WTC11 (cell line): Measurements from ENCODE around the gene BSN. TPM values are rescaled to one million over a fixed set of nuclear protein-coding genes. Genes with fewer than 3 reads are reported as not detected.

Experiments
- ATAC-seq: fragments of 200-7000 bp; cut with Tn5 transposase; 2 replicates; pipeline ENCODE4 v1.10.0; 2021; ENCODE audit warnings: mild to moderate bottlenecking, moderate library complexity
- CTCF ChIA-PET: fragments of 300-600 bp; sonication (Branson Sonifier 250); formaldehyde crosslinking; loops from one replicate; lab custom pipeline; 2021; ENCODE audit warnings: antibody characterized with exemption; lab: Charles Lee
- POLR2A ChIA-PET: fragments of 350-600 bp; sonication (Branson Sonifier 250); formaldehyde crosslinking; loops from one replicate; lab custom pipeline; 2021; ENCODE audit warnings: antibody characterized with exemption; lab: Charles Lee
- DNase-seq: peaks from one replicate; pipeline ENCODE4 v3.0.0; 2021; ENCODE audit warnings: low spot score
- H3K27ac Mint-ChIP-seq: 2 replicates; pipeline ENCODE4 v1.8.0; 2021; ENCODE audit warnings: mixed read lengths
- H3K27me3 Mint-ChIP-seq: 2 replicates; pipeline ENCODE4 v1.8.0; 2021; ENCODE audit warnings: low read depth, mild to moderate bottlenecking, moderate library complexity, mixed read lengths
- H3K36me3 Mint-ChIP-seq: 2 replicates; pipeline ENCODE4 v1.8.0; 2021; ENCODE audit warnings: mixed read lengths
- H3K4me1 Mint-ChIP-seq: 2 replicates; pipeline ENCODE4 v1.8.0; 2022; ENCODE audit warnings: mixed read lengths
- H3K4me3 Mint-ChIP-seq: 2 replicates; pipeline ENCODE4 v1.8.0; 2021; ENCODE audit warnings: mild to moderate bottlenecking, moderate library complexity, mixed read lengths
- H3K9me3 Mint-ChIP-seq: 2 replicates; pipeline ENCODE4 v1.8.0; 2021; ENCODE audit warnings: mixed read lengths
- AR ChIP-seq: fragments of 250-450 bp; sonication (Bioruptor Pico); IDR thresholded peaks from 2 replicates; pipeline ENCODE4 v1.9.0; 2021; ENCODE audit warnings: mild to moderate bottlenecking
- CBFB ChIP-seq: sonication (generic); formaldehyde crosslinking; IDR thresholded peaks from 2 replicates; pipeline ENCODE4 v1.8.1; 2022; ENCODE audit warnings: mild to moderate bottlenecking, low read depth, missing genetic modification reagents
- CREB1 ChIP-seq: sonication (generic); formaldehyde crosslinking; IDR thresholded peaks from 2 replicates; pipeline ENCODE4 v1.8.0; 2023; ENCODE audit warnings: mild to moderate bottlenecking, missing genetic modification reagents
- ELF4 ChIP-seq: sonication (generic); formaldehyde crosslinking; IDR thresholded peaks from 2 replicates; pipeline ENCODE4 v1.8.1; 2022; ENCODE audit warnings: low read depth, mild to moderate bottlenecking, moderate library complexity, missing genetic modification reagents
- EMX1 ChIP-seq: fragments of 250-450 bp; sonication (Bioruptor Pico); IDR thresholded peaks from 2 replicates; pipeline ENCODE4 v1.8.0; 2021; ENCODE audit warnings: mild to moderate bottlenecking
- ETV6 ChIP-seq: sonication (generic); formaldehyde crosslinking; IDR thresholded peaks from 2 replicates; pipeline ENCODE4 v1.8.1; 2022; ENCODE audit warnings: mild to moderate bottlenecking, missing genetic modification reagents
- GABPB1 ChIP-seq: sonication (generic); formaldehyde crosslinking; IDR thresholded peaks from 2 replicates; pipeline ENCODE4 v1.8.1; 2023; ENCODE audit warnings: mild to moderate bottlenecking, missing genetic modification reagents
- IRF1 ChIP-seq: sonication (generic); formaldehyde crosslinking; IDR thresholded peaks from 2 replicates; pipeline ENCODE4 v1.8.0; 2023; ENCODE audit warnings: missing genetic modification reagents
- JUN ChIP-seq: sonication (generic); formaldehyde crosslinking; IDR thresholded peaks from 2 replicates; pipeline ENCODE4 v1.8.0; 2023; ENCODE audit warnings: mild to moderate bottlenecking, missing genetic modification reagents
- MYBL2 ChIP-seq: sonication (generic); formaldehyde crosslinking; IDR thresholded peaks from 2 replicates; pipeline ENCODE4 v1.8.1; 2023; ENCODE audit warnings: mild to moderate bottlenecking, moderate library complexity, missing genetic modification reagents
- NR3C1 ChIP-seq: sonication (generic); formaldehyde crosslinking; conservative IDR thresholded peaks from 2 replicates; pipeline ENCODE4 v1.8.1; 2023; ENCODE audit warnings: low read depth, mild to moderate bottlenecking, missing genetic modification reagents
- PRDM15 ChIP-seq: sonication (generic); formaldehyde crosslinking; IDR thresholded peaks from 2 replicates; pipeline ENCODE4 v1.8.0; 2022; ENCODE audit warnings: missing genetic modification reagents
- RORB ChIP-seq: fragments of 250-450 bp; sonication (Bioruptor Pico); IDR thresholded peaks from 2 replicates; pipeline ENCODE4 v1.9.0; 2021; ENCODE audit warnings: mild to moderate bottlenecking
- SMAD4 ChIP-seq: sonication (generic); formaldehyde crosslinking; IDR thresholded peaks from 2 replicates; pipeline ENCODE4 v1.8.0; 2022; ENCODE audit warnings: mild to moderate bottlenecking, missing genetic modification reagents
- SP1 ChIP-seq: sonication (generic); formaldehyde crosslinking; conservative IDR thresholded peaks from 2 replicates; pipeline ENCODE4 v1.8.1; 2022; ENCODE audit warnings: missing genetic modification reagents
- ZNF317 ChIP-seq: sonication (generic); formaldehyde crosslinking; IDR thresholded peaks from 2 replicates; pipeline ENCODE4 v1.8.1; 2023; ENCODE audit warnings: low read depth, mild to moderate bottlenecking, moderate library complexity, missing genetic modification reagents, borderline replicate concordance
- ZNF532 ChIP-seq: fragments of 250-450 bp; sonication (Bioruptor Pico); IDR thresholded peaks from 2 replicates; pipeline ENCODE4 v1.9.0; 2021; ENCODE audit warnings: mild to moderate bottlenecking, borderline replicate concordance
- ZSCAN18 ChIP-seq: fragments of 250-450 bp; sonication (Bioruptor Pico); IDR thresholded peaks from 2 replicates; pipeline ENCODE4 v2.1.2; 2022; ENCODE audit warnings: mild to moderate bottlenecking, moderate library complexity
- total RNA-seq: library from RNA; stranded (reverse); gene quantifications from 3 replicates; pipeline ENCODE4 v1.2.3, GENCODE V29; 2021
- TF ChIP-seq, protein P1 (sequence below): sonication (generic); formaldehyde crosslinking; conservative IDR thresholded peaks from 2 replicates; pipeline ENCODE4 v1.8.1; 2023; ENCODE audit warnings: mild to moderate bottlenecking, low read depth, missing genetic modification reagents, moderate library complexity

The BSN gene
- total RNA-seq, 1 experiment from 2014 or later = 2.8 TPM

DNA sequence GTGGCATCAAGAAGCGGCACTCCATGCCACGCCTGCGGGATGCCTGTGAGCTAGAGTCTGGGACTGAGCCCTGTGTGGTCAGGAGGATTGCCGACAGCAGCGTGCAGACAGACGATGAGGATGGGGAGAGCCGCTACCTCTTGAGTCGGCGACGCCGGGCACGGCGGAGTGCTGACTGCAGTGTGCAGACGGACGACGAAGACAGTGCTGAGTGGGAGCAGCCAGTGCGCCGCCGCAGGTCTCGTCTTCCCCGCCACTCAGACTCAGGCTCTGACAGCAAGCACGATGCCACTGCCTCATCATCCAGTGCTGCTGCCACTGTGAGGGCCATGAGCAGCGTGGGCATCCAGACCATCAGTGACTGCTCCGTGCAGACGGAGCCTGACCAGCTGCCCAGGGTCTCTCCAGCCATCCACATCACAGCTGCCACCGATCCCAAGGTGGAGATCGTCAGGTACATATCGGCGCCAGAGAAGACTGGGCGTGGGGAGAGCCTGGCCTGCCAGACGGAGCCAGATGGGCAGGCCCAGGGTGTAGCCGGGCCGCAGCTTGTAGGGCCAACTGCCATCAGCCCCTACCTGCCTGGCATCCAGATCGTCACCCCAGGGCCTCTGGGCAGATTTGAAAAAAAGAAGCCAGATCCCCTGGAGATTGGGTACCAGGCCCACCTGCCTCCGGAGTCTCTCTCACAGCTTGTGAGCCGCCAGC is 103.1 kb downstream of the BSN start (continued):
- TF ChIP-seq ZNF532 (CRISPR knock-in tag) (no peak), CREB1 (no peak), AR (no peak), EMX1 (no peak), SMAD4 (no peak), ZSCAN18 (CRISPR knock-in tag) (no peak), RORB (CRISPR knock-in tag) (no peak), SP1 (CRISPR knock-in tag) (no peak)
- TF ChIP-seq, protein P1, sequence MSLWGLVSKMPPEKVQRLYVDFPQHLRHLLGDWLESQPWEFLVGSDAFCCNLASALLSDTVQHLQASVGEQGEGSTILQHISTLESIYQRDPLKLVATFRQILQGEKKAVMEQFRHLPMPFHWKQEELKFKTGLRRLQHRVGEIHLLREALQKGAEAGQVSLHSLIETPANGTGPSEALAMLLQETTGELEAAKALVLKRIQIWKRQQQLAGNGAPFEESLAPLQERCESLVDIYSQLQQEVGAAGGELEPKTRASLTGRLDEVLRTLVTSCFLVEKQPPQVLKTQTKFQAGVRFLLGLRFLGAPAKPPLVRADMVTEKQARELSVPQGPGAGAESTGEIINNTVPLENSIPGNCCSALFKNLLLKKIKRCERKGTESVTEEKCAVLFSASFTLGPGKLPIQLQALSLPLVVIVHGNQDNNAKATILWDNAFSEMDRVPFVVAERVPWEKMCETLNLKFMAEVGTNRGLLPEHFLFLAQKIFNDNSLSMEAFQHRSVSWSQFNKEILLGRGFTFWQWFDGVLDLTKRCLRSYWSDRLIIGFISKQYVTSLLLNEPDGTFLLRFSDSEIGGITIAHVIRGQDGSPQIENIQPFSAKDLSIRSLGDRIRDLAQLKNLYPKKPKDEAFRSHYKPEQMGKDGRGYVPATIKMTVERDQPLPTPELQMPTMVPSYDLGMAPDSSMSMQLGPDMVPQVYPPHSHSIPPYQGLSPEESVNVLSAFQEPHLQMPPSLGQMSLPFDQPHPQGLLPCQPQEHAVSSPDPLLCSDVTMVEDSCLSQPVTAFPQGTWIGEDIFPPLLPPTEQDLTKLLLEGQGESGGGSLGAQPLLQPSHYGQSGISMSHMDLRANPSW (CRISPR knock-in tag) = no peak

DNA sequence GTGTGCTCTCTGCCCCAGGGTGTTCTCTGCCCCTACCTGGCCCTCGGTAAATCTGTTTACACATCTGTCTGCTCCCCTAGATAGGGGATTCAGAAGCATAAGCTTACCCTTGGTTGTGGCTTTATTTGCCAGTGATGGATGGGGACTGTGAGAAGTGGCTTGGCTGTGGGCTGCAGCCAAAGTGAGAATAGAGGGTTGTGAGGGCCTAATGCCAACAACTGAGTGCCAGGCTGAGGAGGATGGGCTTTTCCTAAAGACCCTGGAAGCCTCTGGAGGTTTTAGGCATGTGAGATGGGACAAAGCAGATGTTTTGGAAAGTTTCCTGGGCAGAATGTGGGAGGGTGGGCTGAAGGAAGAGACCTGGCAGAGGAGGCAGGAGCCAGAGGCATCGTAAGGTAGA is 104.4 kb downstream of the BSN start:
- H3K4me3 Mint-ChIP-seq = no peak overlapping the region
- no peaks in the 10 kb centered on the region for H3K27me3 Mint-ChIP-seq
- no peak for ATAC-seq
- no peaks in the 10 kb centered on the region for H3K9me3 Mint-ChIP-seq
- POLR2A ChIA-PET = no interaction called here
- H3K4me1 Mint-ChIP-seq = no peaks in the 10 kb centered on the region
- H3K36me3 Mint-ChIP-seq = no peaks in the 10 kb centered on the region
- no peak for DNase-seq
- CTCF ChIA-PET = interaction anchor here (2.7 kb wide), 1 partner anchor 119 kb away, joined by 22 read pairs; no protein-coding TSS in a partner anchor
- no peak overlapping the region for H3K27ac Mint-ChIP-seq
- TF ChIP-seq CBFB (CRISPR knock-in tag) = no peak
- no peak for TF ChIP-seq ELF4 (CRISPR knock-in tag)
- TF ChIP-seq ZSCAN18 (CRISPR knock-in tag) = no peak
- TF ChIP-seq GABPB1 (CRISPR knock-in tag) = no peak
- no peak for TF ChIP-seq NR3C1 (CRISPR knock-in tag)
- TF ChIP-seq MYBL2 (CRISPR knock-in tag) = no peak
- no peak for TF ChIP-seq JUN (CRISPR knock-in tag)
- TF ChIP-seq IRF1 (CRISPR knock-in tag) = no peak
- no peak for TF ChIP-seq ETV6 (CRISPR knock-in tag)
- TF ChIP-seq ZNF317 (CRISPR knock-in tag) = no peak
- no peak for TF ChIP-seq PRDM15 (CRISPR knock-in tag)
